Activated CD8-positive, alpha-beta T cell treated with anti-CD3 and anti-CD28 coated beads, Interleukin-2, amount 10 ng/mL, durations not matched to agents 7 days and 5 days (primary cell): ENCODE measurements around the gene ARL6. TPM values are rescaled to one million over a fixed set of nuclear protein-coding genes. Genes with fewer than 3 reads are reported as not detected.

Experiments used
- ATAC-seq: fragments of 150-1000 bp; cut with Tn5 transposase; one replicate; pipeline ENCODE4 v1.10.0; 2021; ENCODE audit warnings: moderate library complexity
- CTCF ChIA-PET: fragments of 350-600 bp; sonication (Branson Sonifier 250); formaldehyde crosslinking; loops from one replicate; lab custom pipeline; 2021; ENCODE audit warnings: antibody characterized with exemption; lab: Charles Lee
- POLR2A ChIA-PET: fragments of 350-600 bp; sonication (Branson Sonifier 250); formaldehyde crosslinking; loops from one replicate; lab custom pipeline; 2021; ENCODE audit warnings: antibody characterized with exemption; lab: Charles Lee
- DNase-seq: peaks from one replicate; pipeline ENCODE4 v3.0.0-alpha.2; 2020
- H3K27ac Mint-ChIP-seq: one replicate; pipeline ENCODE4 v1.8.0; 2021; ENCODE audit warnings: mild to moderate bottlenecking, mixed read lengths
- H3K27me3 Mint-ChIP-seq: one replicate; pipeline ENCODE4 v1.8.0; 2021; ENCODE audit warnings: low read depth, mixed read lengths
- H3K36me3 Mint-ChIP-seq: one replicate; pipeline ENCODE4 v1.8.0; 2021; ENCODE audit warnings: low read depth, mixed read lengths
- H3K4me1 Mint-ChIP-seq: one replicate; pipeline ENCODE4 v1.8.0; 2021; ENCODE audit warnings: low read depth, mixed read lengths
- H3K4me3 Mint-ChIP-seq: one replicate; pipeline ENCODE4 v1.8.0; 2021; ENCODE audit warnings: mild to moderate bottlenecking, mixed read lengths
- H3K9me3 Mint-ChIP-seq: one replicate; pipeline ENCODE4 v1.8.0; 2022; ENCODE audit warnings: mixed read lengths; ENCODE audit not compliant: insufficient read depth
- total RNA-seq, 2 experiments: library from RNA; stranded (reverse); gene quantifications; one replicate each; pipeline ENCODE4 v1.2.3, GENCODE V29; 2021

ARL6 gene
- total RNA-seq, 2 experiments from 2014 or later, result 5.0 to 6.6 TPM

DNA sequence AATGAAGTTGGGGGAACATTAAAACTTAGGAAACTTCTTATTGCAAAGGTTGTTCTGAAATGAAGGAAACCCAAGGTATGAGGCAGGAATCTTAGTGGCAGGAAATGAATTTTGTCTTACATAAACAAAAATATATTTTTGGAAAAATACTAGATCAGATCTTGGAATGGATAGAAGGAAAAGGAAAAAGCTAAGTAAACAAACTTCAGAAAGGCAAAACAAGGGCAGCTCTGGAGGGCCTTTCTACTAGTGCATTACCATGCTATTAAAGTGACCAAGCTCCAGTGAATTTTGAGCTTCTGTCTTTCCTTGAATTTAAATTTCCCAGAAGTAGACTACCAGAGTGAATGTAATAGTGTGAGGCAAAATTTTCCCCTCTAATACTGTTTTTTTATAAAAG lies 13.6 kb downstream of the ARL6 start:
- H3K27ac Mint-ChIP-seq, result no peak overlapping the region
- ChIA-PET CTCF (interaction anchor here (0.7 kb wide), 1 partner anchor 10 kb away, joined by 3 read pairs; no protein-coding TSS in a partner anchor), POLR2A (no interaction called here)
- no peak for DNase-seq
- no peaks in the 10 kb centered on the region for H3K9me3 Mint-ChIP-seq
- H3K4me1 Mint-ChIP-seq, result no peaks in the 10 kb centered on the region
- no peak for ATAC-seq
- peaks cover 2% of the 10 kb centered on the region for H3K36me3 Mint-ChIP-seq
- no peak overlapping the region for H3K4me3 Mint-ChIP-seq
- no peaks in the 10 kb centered on the region for H3K27me3 Mint-ChIP-seq

- no peaks in the 10 kb centered on the region for H3K36me3 Mint-ChIP-seq
- H3K27ac Mint-ChIP-seq, result no peak overlapping the region
- peak; percentile 38 for DNase-seq
- H3K4me1 Mint-ChIP-seq, result peaks cover 3% of the 10 kb centered on the region
- H3K4me3 Mint-ChIP-seq, result no peak overlapping the region
- ChIA-PET POLR2A (no interaction called here), CTCF (interaction anchor here (0.7 to 4.8 kb wide), 7 partner anchors 20 to 233 kb away, joined by 3 to 68 read pairs (median 5); partner anchors contain the start of gene CRYBG3)
- H3K27me3 Mint-ChIP-seq, result no peaks in the 10 kb centered on the region
- H3K9me3 Mint-ChIP-seq, result no peaks in the 10 kb centered on the region
- ATAC-seq, result peak; percentile 60
These were observed 29.0 kb downstream of the ARL6 start for GRCh38 chr3:97793420-97794019.

GRCh38 chr3:97795951-97796350 lies 31.4 kb downstream of the ARL6 start:
- H3K36me3 Mint-ChIP-seq, result no peaks in the 10 kb centered on the region
- no peak for ATAC-seq
- peaks cover 3% of the 10 kb centered on the region for H3K4me1 Mint-ChIP-seq
- H3K27ac Mint-ChIP-seq, result no peak overlapping the region
- no peak overlapping the region for H3K4me3 Mint-ChIP-seq
- H3K27me3 Mint-ChIP-seq, result no peaks in the 10 kb centered on the region
- POLR2A ChIA-PET, result no interaction called here
- H3K9me3 Mint-ChIP-seq, result no peaks in the 10 kb centered on the region
- CTCF ChIA-PET, result interaction anchor here (1.6 to 4.8 kb wide), 3 partner anchors 176 to 231 kb away, joined by 4 to 68 read pairs (median 5); no protein-coding TSS in a partner anchor
- no peak for DNase-seq

DNA sequence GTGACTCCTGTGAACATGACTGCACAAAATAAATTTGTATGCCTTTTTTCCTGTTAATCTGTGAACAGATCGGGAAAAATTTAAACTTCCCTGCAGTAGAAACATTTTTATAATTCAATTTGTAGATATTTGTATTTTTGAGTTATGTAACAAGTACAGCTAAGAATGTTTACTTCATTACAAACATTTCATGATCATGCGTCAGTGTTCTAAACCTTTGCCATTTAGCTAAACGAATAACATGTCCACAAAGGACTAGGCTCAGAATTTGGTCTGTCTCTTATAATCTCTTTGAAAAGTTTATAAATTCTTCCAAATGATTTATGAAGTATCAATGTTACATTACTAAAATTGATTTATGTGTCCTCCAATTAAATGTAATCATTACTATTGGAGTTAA lies 39.9 kb downstream of the ARL6 start:
- Mint-ChIP-seq H3K4me3 (no peak overlapping the region), H3K36me3 (no peaks in the 10 kb centered on the region), H3K9me3 (no peaks in the 10 kb centered on the region), H3K27ac (no peak overlapping the region), H3K27me3 (peaks cover 2% of the 10 kb centered on the region), H3K4me1 (no peaks in the 10 kb centered on the region)
- ChIA-PET POLR2A (no interaction called here), CTCF (interaction anchor here (2.0 kb wide), 1 partner anchor 17 kb away, joined by 6 read pairs; the partner anchor contains the start of gene CRYBG3)
- ATAC-seq (no peak), DNase-seq (no peak)

GRCh38 chr3:97810779-97811390 lies 46.3 kb downstream of the ARL6 start:
- POLR2A ChIA-PET, result no interaction called here
- CTCF ChIA-PET, result no interaction called here
- Mint-ChIP-seq H3K4me3 (no peak overlapping the region), H3K4me1 (peaks cover 10% of the 10 kb centered on the region), H3K36me3 (no peaks in the 10 kb centered on the region), H3K27ac (no peak overlapping the region), H3K9me3 (no peaks in the 10 kb centered on the region), H3K27me3 (peaks cover 7% of the 10 kb centered on the region)
- no peak for ATAC-seq
- no peak for DNase-seq

DNA sequence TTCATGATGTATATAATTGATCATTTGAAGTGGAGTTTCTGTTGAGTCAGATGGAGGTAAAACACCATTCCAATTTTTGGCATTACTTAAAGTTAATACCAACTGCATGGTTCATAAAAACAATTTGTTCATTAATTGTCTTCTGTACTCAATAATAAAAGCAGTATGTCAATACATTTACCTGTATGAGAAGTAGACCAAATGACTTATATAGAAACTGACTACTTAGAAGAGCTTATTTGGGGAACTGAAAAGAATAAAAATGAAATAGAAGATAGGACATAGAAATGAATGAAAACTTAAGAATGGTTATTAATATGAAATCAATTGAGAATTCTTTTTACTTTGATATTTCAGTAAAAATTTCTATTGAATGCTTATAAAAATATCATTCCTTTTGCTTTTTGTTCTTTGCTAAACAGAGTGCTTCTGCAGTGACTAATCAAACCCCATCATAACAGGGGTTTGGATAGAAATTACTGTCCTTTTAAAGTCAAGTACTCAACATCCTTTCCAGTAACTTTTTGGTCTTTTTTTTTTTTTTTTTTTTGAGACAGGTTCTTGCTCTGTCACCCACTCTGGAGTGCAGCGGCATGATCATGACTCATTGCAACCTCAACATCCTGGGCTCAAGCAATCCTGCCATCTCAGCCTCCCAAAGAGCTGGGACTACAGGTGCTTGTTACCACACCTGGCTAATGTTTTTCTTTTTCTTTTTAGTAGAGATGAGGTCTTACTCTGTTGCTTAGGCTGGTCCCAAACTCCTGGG lies 50.8 kb downstream of the ARL6 start:
- Mint-ChIP-seq H3K4me1 (peaks cover 13% of the 10 kb centered on the region), H3K36me3 (no peaks in the 10 kb centered on the region), H3K27ac (no peak overlapping the region), H3K4me3 (no peak overlapping the region), H3K9me3 (no peaks in the 10 kb centered on the region), H3K27me3 (peaks cover 10% of the 10 kb centered on the region)
- ATAC-seq (peak; percentile 79), DNase-seq (peak; percentile 56)
- POLR2A ChIA-PET, result no interaction called here
- CTCF ChIA-PET, result interaction anchor here (0.6 to 2.2 kb wide), 4 partner anchors 23 to 206 kb away, joined by 3 to 5 read pairs (median 4); no protein-coding TSS in a partner anchor

GRCh38 chr3:97816811-97817210 lies 52.3 kb downstream of the ARL6 start:
- ChIA-PET CTCF (interaction anchor here (1.1 to 2.2 kb wide), 4 partner anchors 24 to 206 kb away, joined by 3 to 5 read pairs (median 4); no protein-coding TSS in a partner anchor), POLR2A (interaction anchor here (0.8 kb wide), 1 partner anchor 151 kb away, joined by 4 read pairs; no protein-coding TSS in a partner anchor)
- H3K36me3 Mint-ChIP-seq, result no peaks in the 10 kb centered on the region
- H3K27ac Mint-ChIP-seq, result no peak overlapping the region
- ATAC-seq (no peak), DNase-seq (no peak)
- H3K9me3 Mint-ChIP-seq, result no peaks in the 10 kb centered on the region
- peaks cover 15% of the 10 kb centered on the region for H3K27me3 Mint-ChIP-seq
- peaks cover 22% of the 10 kb centered on the region for H3K4me1 Mint-ChIP-seq
- no peak overlapping the region for H3K4me3 Mint-ChIP-seq

GRCh38 chr3:97817965-97818364 lies 53.4 kb downstream of the ARL6 start:
- Mint-ChIP-seq H3K27ac (no peak overlapping the region), H3K4me1 (peaks cover 28% of the 10 kb centered on the region), H3K36me3 (no peaks in the 10 kb centered on the region), H3K27me3 (peaks cover 22% of the 10 kb centered on the region), H3K4me3 (no peak overlapping the region), H3K9me3 (no peaks in the 10 kb centered on the region)
- DNase-seq, result no peak
- CTCF ChIA-PET, result interaction anchor here (0.7 to 1.5 kb wide), 2 partner anchors 93 to 121 kb away, joined by 3 read pairs; no protein-coding TSS in a partner anchor
- no peak for ATAC-seq
- POLR2A ChIA-PET, result no interaction called here

DNA sequence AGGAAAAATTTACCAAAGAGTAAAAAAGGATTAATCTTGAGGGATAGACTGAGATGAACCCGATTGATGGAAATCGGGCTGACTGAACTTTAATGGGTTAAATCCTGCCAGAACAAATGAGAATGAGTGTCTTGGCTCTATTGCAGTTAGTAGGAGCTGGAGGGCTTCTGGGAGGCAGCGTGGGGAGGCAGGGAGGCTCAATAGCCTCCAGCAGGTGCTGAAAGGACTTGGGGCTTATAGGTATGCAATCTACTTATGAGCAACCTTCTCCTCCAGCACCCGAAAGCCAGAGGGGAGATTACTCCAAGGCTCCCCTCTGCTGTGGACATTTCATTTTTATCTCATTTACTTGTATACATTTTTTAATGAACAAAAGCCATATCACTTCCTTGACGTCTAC lies 56.2 kb downstream of the ARL6 start:
- Mint-ChIP-seq H3K4me1 (peaks cover 23% of the 10 kb centered on the region), H3K27ac (no peak overlapping the region), H3K36me3 (no peaks in the 10 kb centered on the region), H3K27me3 (peaks cover 40% of the 10 kb centered on the region), H3K4me3 (peak overlapping the region; percentile 84), H3K9me3 (no peaks in the 10 kb centered on the region)
- no peak for DNase-seq
- CTCF ChIA-PET, result interaction anchor here (0.7 to 4.3 kb wide), 12 partner anchors 8 to 218 kb away, joined by 3 to 48 read pairs (median 4); no protein-coding TSS in a partner anchor
- no peak for ATAC-seq
- POLR2A ChIA-PET, result interaction anchor here (1.0 to 1.4 kb wide), 2 partner anchors 56 to 93 kb away, joined by 5 read pairs; partner anchors contain the start of gene ARL6

DNA sequence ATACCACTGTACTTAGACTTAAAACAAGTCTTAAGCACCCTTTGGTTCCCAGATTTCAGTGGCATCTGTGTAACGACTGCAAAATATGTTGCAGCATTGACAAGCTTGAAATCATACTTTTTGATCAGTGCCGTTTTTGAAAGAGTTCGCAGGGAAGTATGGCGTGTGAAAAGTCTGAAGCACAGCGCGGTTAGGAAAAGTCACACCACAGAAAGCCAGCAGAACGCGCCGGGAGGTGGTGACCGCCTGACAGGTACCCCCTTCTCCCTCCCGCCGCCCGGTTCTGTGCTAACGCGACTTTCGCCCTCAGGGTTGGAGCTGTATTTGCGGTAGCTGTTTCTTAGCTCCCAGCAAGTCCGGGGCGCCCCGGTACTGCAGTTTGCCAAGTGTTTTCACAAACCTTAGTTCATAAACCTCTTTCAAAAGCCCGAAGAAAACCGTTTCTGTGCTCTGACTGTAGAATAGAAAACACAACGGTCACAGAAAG lies 56.8 kb downstream of the ARL6 start:
- Mint-ChIP-seq H3K27ac (peak overlapping the region; percentile 70), H3K9me3 (no peaks in the 10 kb centered on the region), H3K36me3 (no peaks in the 10 kb centered on the region), H3K4me1 (peaks cover 19% of the 10 kb centered on the region), H3K27me3 (peaks cover 37% of the 10 kb centered on the region), H3K4me3 (peak overlapping the region; percentile 84)
- DNase-seq, result peak; percentile 62
- POLR2A ChIA-PET, result interaction anchor here (0.6 to 1.4 kb wide), 4 partner anchors 9 to 92 kb away, joined by 3 to 5 read pairs (median 4); partner anchors contain the start of gene ARL6
- CTCF ChIA-PET, result interaction anchor here (0.9 to 4.3 kb wide), 13 partner anchors 8 to 218 kb away, joined by 3 to 48 read pairs (median 4); no protein-coding TSS in a partner anchor
- peak; percentile 59 for ATAC-seq

DNA sequence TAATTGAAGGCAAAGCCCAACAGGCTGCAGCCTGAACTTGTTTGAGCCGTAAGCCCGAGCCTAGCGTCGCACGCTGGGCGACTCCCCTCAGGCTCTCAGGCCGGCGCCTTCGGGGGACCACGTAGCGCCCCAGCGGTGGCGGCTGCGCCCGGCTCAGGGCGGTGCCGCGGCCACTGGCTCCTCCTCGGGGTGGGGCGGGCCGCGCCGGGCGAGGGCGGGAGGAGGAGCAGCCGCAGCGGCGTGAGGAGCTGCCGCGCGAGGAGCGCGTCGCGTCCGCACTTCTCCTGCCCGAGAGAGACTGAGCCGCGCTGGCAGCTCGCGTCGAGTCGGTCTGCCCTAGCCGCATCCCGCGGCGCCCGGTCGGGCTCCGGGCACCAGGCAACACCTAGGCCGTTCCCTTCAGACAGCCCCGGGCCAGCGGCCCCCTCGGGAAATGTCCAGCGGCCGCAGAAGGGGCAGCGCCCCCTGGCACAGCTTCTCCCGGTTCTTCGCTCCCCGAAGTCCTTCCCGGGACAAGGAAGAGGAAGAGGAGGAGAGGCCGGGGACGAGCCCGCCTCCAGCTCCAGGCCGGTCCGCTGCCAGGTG lies 57.3 kb downstream of the ARL6 start, which contains the start of gene CRYBG3:
Gene CRYBG3 (plus strand): TSS at position 238 of the 585 bp plus-strand sequence. CDS start 196 bp downstream, at position 434.
- DNase-seq (peak; percentile 85), ATAC-seq (peak; percentile 99)
- Mint-ChIP-seq H3K9me3 (no peaks in the 10 kb centered on the region), H3K27me3 (peaks cover 37% of the 10 kb centered on the region), H3K4me1 (peaks cover 19% of the 10 kb centered on the region), H3K36me3 (no peaks in the 10 kb centered on the region), H3K4me3 (peak within 1 kb of the TSS; percentile 84), H3K27ac (peak within 1 kb of the TSS; percentile 79)
- ChIA-PET POLR2A (interaction anchor here (0.6 to 1.4 kb wide), 5 partner anchors 9 to 198 kb away, joined by 3 to 5 read pairs (median 3); partner anchors contain the start of gene ARL6), CTCF (interaction anchor here (0.9 to 4.3 kb wide), 13 partner anchors 9 to 217 kb away, joined by 3 to 48 read pairs (median 3); no protein-coding TSS in a partner anchor)
